HG02970 (cell line): ENCODE results near the gene CARS2.
"Not testable (repeated sequence)": the region's sequence is repeated elsewhere in the genome, so short reads cannot be mapped to it uniquely, and the experiment has no call there.

ENCODE experiments used
- ATAC-seq: cut with Tn5 transposase; IDR thresholded peaks from one replicate; pipeline ENCODE4 v1.9.1; 2021; ENCODE audit warnings: mild to moderate bottlenecking, moderate library complexity, moderate number of reproducible peaks; ENCODE audit not compliant: unreplicated experiment, low FRiP score

The CARS2 gene, protein sequence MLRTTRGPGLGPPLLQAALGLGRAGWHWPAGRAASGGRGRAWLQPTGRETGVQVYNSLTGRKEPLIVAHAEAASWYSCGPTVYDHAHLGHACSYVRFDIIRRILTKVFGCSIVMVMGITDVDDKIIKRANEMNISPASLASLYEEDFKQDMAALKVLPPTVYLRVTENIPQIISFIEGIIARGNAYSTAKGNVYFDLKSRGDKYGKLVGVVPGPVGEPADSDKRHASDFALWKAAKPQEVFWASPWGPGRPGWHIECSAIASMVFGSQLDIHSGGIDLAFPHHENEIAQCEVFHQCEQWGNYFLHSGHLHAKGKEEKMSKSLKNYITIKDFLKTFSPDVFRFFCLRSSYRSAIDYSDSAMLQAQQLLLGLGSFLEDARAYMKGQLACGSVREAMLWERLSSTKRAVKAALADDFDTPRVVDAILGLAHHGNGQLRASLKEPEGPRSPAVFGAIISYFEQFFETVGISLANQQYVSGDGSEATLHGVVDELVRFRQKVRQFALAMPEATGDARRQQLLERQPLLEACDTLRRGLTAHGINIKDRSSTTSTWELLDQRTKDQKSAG

DNA sequence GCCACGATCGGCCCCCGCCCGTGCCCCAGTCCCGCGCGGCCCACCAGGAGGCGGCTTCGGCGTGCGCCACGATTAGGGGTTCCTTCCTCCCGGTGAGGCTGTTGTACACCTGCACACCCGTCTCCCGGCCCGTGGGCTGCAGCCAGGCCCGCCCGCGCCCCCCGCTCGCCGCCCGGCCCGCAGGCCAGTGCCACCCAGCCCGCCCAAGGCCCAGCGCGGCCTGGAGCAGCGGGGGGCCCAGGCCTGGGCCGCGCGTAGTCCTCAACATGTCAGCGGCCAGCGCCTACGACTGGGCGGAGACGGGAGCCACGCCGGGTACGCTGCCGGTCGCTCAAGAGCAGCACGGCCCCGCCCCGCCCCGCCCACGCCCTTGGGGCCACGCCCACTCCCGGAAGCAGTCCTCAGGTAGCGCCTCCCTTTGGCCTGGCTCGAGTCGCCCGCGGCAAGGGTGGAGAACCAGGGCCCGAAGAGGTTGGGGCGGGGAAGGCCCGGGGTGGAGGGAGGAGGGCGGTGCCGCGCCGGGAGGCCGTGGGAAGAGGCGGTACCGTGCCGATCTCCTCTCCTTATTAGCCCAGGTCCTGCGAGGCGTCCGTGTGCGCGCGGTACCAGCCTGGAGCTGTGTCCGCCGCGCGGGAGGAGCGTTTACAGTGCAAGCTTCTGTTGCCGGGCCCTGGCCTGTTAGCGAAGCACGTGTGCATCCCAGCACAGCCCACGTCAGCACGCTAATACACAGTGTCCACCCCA, at the start of gene CARS2:
TSS of gene CARS2 (minus strand) at position 291 of the 744 bp plus-strand sequence. CDS start at position 268, 23 bp downstream.
- ATAC-seq: peak; percentile 89

DNA sequence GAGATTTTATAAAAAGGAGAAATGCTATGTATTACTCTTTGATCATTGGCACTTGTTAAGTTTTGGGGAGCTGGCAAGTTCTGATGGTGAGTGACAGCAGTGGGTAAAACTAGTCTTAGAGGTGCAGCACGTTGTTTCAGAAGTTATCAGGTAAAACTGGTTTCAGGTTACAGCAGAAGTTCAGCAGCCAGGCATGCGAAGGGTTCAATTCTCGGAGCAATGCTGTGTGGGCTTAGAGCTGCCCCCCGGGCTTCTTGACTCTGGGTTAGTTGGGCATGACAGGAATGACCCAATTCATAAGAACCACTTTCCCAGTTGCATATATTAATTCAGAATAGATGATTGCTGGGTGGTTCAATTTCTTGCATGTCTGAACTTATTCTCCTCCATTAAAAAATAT, 42.4 kb upstream of the CARS2 start:
- no peak for ATAC-seq

DNA sequence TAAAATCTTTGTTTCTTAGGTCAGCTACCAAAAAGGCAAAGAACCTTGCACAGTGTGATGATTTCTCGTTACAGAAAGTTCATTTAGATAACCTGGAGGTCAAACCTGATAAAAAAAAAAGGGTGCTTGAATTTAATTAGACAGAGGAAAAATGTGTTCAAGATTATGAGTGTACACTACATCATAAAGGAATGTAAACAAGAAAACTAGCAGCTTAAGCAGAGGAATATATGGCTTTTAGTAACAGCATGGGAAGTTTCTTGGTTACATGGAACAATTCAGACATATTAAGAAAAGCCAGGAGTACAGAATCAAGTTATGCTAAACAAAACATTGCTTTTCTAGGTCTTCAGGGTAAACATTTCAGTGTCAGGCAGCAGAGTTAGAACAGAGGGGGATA, 40.5 kb upstream of the CARS2 start:
- ATAC-seq: no peak

DNA sequence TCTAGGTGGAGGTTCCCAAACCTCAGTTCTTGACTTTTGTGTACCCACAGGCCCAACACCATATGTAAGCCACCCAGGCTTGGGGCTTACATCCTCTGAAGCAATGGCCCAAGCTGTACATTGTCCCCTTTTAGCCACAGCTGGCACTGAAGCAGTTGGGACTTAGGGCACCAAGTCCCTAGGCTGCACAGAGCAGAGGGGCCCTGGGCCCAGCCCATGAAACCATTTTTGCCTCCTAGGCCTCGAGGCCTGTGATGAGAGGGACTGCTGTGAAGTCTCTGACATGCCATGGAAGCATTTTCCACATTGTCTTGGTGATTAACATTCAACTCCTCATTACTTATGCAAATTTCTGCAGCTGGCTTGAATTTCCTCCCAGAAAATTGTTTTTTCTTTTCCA, 37.8 kb upstream of the CARS2 start:
- no peak for ATAC-seq

DNA sequence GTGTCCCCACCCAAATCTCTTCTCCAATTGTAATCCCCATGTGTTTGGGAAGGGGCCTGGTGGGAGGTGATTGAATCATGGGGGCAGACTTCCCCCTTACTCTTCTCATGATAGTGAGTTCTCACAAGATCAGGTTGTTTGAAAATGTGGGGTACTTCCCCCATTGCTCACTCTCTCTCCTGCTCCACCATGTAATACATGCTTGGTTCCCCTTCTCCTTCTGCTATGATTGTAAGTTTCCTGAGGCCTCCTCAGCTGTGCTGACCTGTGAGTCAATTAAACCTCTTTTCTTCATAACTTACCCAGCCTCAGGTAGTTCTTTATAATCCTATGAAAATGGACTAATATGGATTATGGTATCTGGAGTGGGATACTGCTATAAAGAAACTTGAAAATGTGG, 31.6 kb upstream of the CARS2 start:
- ATAC-seq: no peak

DNA sequence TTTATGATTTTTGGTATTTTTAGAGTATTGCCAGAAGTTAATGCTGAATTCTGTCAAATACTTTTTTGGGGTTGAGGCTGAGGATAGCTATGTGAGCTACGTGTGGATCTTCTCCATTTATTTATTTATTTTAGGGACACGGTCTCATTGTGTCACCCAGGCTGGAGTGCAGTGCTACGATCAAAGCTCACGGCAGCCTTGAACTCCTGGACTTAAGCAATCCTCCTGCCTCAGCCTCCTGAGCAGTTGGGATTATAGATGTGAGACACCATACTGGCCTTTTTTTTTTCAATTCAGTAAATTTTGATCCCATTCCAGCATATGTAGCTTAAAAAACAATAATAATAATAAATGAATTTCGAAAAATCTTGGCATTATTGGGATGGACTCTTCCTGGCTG, 28.6 kb upstream of the CARS2 start:
- ATAC-seq: no peak

DNA sequence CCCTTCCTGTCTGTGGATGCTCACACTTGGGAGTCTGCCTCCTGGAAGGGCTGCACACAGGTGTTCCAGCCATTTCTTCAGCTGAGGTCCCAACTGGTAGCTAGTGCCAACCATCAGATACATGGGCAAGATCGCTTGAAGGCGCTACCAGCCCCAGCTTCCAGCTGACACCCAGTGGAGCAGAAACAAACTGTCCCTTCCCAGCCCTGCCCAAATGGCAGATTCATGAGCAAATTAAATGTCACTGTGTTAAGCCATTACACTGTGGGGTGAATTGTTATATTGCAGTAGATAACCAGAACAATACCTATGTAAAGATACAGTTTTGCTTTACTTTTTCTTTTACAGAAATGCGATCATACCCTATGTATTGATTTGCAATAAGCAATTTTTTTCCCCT, 25.2 kb upstream of the CARS2 start:
- no peak for ATAC-seq

DNA sequence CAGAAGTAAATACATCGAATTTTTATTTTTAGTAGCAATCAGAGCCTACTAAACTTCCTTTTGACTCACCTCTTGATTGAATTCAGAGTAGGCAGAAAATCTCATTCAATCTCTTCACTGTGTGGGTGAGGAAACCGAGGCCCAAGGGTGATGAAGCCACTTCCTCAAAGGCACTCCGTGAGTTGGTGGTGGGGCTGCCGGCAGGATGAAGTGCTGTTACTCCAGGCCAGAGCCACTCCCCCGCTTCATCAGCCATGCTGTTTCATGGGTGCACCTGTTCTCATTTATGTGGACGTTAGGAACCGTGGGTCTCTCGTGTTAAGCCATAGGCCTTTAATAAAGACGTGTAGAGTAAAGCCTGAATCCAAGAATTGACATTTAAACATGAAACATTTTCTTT, 20.8 kb upstream of the CARS2 start:
- ATAC-seq: no peak

DNA sequence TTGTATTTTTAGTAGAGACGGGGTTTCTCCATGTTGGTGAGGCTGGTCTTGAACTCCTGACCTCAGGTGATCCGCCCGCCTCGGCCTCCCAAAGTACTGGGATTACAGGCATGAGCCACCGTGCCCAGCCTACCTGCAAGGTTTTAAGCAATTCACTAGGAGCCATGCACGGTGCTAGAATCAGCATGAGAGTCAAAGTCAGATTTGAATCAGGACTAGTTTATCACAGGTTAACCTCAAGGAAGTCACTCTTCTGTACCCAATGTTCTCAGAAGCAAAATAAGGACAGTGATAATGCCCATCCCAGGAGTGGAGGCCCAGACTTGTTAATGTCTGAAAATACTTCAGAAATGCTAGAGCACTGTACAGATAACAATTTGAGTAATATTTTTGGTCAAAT, 20.2 kb upstream of the CARS2 start:
- ATAC-seq: not testable (repeated sequence)

DNA sequence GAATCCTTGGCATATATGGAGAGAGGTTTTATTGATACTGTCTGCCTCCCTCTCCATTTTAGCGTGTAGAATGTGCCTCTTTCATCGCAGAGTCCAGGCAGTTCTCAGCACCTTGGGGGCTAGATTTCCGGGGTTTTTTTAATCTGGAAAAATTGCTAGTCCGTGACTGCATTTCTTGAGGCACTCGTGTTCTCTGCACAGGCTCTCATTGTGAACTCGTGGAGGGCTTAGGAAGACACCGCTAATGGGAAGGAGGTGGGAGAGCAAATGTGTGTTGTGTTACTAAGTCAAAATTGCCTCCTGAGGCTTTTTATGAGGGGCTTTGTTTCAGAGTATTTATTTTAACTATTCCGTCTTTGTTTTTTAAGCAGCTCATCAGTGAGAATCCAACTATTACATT, 17.7 kb upstream of the CARS2 start:
- no peak for ATAC-seq

DNA sequence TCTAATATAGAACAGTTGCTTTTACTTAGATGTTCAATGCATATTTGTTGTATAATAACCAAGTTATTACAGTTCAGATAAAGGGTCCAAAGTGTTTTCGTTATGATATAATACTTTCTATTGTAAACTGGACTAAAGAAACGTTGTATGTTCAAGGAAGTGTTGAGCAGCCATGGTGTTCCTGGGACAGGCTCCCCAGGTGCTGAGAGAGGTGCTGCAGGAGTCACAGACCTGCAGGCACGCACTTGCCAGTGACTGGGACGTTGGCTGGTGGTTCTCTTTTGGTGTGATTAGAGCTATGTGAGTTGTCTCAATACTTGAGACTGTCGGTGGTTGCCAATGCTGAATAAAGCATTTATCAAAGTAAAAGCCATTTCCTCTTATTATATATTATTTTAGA, 17.1 kb upstream of the CARS2 start:
- ATAC-seq: no peak

DNA sequence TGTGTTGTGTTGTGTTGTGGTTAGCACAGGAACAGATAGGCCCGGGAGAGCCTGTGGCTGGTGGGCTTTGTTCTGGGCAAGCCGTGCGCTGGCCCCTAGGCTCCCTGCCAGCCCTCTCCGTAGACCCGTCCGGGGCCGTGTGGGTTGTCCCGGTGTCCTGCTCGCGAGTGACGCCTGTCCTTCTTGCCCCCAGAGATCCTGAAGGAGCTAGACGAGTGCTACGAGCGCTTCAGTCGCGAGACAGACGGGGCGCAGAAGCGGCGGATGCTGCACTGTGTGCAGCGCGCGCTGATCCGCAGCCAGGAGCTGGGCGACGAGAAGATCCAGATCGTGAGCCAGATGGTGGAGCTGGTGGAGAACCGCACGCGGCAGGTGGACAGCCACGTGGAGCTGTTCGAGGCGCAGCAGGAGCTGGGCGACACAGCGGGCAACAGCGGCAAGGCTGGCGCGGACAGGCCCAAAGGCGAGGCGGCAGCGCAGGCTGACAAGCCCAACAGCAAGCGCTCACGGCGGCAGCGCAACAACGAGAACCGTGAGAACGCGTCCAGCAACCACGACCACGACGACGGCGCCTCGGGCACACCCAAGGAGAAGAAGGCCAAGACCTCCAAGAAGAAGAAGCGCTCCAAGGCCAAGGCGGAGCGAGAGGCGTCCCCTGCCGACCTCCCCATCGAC, 13.3 kb upstream of the CARS2 start:
- ATAC-seq: no peak

DNA sequence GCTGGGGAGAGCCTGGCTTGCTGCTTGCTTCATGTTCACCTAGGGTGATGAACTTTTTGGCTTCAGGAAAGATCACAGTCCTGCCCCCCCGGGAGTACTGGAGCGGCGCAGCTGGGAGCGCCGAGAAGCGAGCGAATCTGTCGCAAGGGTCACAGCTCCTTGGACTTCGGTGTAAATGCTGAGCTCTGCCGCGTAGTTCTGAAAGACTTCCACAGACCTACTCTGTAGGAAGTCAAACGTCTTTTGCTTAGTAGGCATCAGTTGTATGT, 10.3 kb upstream of the CARS2 start:
- ATAC-seq: no peak

DNA sequence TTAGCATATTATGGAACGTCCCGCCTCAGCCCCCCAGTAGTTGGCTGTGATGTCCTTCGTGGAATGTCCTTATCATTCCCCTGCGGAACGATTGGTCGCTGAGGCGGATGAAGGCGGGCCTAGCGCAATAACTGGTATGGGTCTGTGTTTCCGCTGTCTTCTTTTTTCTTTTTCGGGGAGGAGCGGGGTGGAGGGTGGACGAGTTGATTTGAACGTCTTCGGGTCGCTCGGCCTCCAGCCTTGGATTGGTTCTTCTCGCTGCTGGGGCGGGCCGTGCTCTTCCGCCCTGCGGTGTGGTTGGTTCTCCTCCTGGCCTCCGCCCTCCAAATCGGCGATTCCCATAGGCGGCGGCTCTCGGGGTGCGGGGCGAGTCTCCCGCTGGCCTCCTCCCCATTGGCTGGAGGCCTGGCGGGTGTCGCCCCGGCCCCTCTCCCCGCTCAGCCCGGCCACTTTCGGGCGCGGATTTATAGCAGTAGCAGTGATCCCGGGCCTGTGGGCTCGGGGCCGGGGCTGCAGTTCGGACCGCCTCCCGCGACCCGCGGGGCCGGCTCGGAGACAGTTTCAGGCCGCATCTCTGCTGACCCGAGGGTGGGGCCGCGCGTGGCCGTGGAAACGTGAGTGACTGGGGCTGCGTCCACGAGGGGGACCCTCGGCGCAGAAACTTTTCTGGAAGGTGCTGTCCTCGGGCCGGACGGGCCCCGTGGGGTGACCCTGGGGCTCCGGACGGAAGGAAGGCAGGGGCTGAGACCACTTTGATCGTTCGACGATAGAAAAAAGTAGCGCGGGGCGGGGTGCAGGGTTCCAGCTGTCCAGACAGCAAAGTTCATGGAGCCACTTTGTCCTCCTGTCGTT, 9.7 kb upstream of the CARS2 start:
- peak; percentile 47 for ATAC-seq

DNA sequence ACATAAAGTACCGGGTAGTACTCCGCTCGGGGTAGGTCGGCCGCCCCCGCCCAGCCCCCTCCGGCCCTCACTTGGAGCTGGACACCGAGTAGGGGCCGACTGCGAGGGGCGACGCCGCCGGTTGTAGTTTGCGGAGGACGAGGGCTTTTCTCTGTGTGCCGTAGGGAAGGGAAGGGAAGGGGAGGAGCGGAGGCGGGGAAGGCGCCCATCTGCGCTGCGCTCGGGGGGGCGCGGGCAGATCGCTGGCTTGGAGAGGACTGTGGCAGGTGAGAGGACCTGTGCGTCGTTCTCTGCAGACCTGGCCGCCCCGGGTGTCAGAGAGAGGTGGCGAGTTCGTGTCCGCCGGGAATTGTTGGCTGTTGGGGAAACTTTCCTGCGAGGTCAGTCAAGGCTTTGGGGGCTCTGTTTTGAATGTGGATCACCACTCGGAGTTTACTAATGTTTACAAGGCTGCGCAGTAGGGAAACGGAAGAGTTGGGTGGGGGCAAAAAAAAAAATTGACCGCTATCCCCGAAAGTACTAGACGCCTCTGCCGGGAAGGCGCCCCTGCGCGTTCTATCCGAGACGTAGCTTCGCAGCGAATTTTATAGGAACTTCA, 9.0 kb upstream of the CARS2 start:
- ATAC-seq: peak; percentile 0

DNA sequence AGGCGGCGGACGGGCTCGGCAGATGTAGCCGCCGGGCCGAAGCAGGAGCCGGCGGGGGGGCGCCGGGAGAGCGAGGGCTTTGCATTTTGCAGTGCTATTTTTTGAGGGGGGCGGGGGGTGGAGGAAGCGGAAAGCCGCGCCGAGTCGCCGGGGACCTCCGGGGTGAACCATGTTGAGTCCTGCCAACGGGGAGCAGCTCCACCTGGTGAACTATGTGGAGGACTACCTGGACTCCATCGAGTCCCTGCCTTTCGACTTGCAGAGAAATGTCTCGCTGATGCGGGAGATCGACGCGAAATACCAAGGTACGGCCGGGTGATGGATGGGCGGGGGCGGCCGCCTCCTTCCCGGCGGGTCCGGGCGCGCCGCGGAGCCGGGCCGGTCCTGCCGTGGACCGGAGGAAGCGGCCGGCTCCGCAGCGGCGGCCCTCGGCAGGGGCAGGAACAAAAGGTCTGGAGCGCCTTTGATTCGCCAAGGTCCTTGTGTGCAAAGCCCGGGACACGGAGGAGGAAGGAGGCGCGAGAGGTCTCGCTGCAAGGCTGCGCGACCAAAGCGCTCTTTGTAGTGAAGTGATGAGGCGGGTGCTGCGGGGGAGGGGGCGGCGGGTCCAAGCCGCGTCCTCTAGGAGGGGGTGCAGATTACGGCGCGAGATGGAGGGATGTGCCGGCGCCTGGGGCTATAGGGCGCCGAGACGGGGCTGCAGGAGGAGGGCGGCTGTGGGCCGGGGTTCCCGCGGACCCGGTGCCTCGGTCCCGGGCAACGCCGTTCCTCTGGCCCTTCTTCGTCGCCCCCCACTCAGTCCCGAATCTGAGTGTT, 8.3 kb upstream of the CARS2 start:
- ATAC-seq: no peak

DNA sequence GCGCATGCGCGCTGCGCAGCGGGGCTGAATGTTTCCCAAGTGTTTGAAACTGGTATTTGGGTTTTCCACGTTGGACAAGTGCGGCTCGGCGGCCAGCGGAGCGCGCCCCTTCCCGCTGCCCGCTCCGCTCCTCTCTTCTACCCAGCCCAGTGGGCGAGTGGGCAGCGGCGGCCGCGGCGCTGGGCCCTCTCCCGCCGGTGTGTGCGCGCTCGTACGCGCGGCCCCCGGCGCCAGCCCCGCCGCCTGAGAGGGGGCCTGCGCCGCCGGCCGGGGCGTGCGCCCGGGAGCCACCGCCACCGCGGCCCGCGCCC, 7.7 kb upstream of the CARS2 start, which contains the start of gene ING1:
TSS of gene ING1 (plus strand) at position 59 of the 311 bp plus-strand sequence. CDS start 450 bp downstream, outside the sequence.
- no peak for ATAC-seq

DNA sequence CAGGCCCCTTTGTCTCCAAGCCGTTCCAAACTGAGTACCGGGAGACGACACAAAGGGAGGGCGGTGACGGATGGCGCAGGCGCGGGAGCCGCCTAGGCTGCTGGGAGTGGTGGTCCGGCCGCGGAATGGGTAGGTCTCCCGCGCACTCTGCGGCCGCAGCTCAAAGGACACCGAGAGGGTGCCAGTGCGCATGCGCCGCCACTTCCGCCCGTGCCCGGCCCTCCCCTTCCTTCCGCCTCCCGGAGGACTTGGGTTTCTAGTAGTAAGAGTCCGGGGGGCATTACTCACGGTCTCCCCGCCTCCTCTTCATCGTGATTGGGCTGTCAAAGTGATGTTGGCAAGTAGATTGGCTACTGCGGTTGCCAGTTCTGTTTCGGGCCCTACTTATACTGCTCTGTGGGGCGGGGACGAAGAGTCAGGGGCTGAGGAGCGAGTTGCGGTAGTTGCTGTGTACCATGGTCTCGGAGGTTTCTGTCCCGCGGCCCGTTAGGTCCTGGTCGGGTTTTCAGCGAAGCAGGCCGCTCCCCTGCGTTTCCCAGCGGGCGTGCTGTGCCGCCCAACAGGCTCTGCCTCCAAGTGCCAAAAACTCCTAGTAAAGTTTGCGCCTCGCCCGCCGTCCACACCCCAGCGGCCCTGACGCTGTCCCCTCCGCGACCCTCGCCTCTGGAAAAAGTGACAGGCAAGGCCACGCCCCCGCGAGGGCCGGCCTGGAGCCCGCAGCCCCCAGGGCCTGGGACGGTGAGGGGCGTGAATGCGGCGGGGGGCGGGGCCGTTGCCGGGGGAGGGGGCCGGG, 7.1 kb upstream of the CARS2 start:
- peak; percentile 39 for ATAC-seq
